Lower leg skin (tissue), 4 donors: ENCODE data around the gene UBE2E2. TPM values are rescaled to one million over a fixed set of nuclear protein-coding genes. Genes with fewer than 3 reads are reported as not detected.

Experiments used
- DNase-seq, 2 donors: peaks; one replicate each; pipeline ENCODE4 v3.0.0-alpha.2; 2019; ENCODE audit warnings: low spot score in 2 of 2
- H3K4me3 ChIP-seq: fragments of 200-600 bp; sonication (generic); 2 replicates; pipeline ENCODE4 v1.5.1; 2017; ENCODE audit warnings: mild to moderate bottlenecking, low read depth; ENCODE audit not compliant: poor library complexity, severe bottlenecking
- CTCF ChIP-seq, 3 donors: fragments of 450-650 bp; IDR thresholded peaks; one replicate each; pipeline ENCODE4 v1.5.1; 2016; ENCODE audit warnings: antibody characterized with exemption in 3 of 3, mild to moderate bottlenecking in 3 of 3, moderate library complexity in 2 of 3
- POLR2A ChIP-seq, 2 donors: fragments of 450-650 bp; IDR thresholded peaks; one replicate each; pipeline ENCODE4 v1.6.1; 2016 to 2017; ENCODE audit warnings: antibody characterized with exemption in 2 of 2, mild to moderate bottlenecking in 1 of 2, moderate library complexity in 1 of 2
- WGBS, 2 donors: methylation state at CpG; one replicate each; pipeline ENCODE4 v1.1.5; 2018; 5-methylcytosine and 5-hydroxymethylcytosine counted together
- intact Hi-C: fragments of 100-400 bp; cut with DNase I; formaldehyde crosslinking; loops from one replicate; pipeline ENCODE4 v1.15.0; 2023; ENCODE audit warnings: low total_unique reads
- total RNA-seq, 4 donors: library from RNA; depleted of rRNA; stranded (reverse); fragments of >200 nt; gene quantifications; one replicate each; pipeline ENCODE4 v1.1.0, GENCODE V29; 2016

Gene UBE2E2
- total RNA-seq, 4 donors from 2014 or later = 20.0 to 54.7 (median 33.3) TPM

GRCh38 chr3:23259515-23259914 is 56.4 kb downstream of the UBE2E2 start:
- intact Hi-C loops = no loop called here
- no peak for DNase-seq
- H3K4me3 ChIP-seq = no peak overlapping the region
- no peak for TF ChIP-seq POLR2A (IDR thresholded peaks at IDR 0.05)
- TF ChIP-seq CTCF (IDR thresholded peaks at IDR 0.05) = no peak
- 84 to 93% methylated on average over 2 of the region's 2 CpGs for WGBS, 2 donors

DNA sequence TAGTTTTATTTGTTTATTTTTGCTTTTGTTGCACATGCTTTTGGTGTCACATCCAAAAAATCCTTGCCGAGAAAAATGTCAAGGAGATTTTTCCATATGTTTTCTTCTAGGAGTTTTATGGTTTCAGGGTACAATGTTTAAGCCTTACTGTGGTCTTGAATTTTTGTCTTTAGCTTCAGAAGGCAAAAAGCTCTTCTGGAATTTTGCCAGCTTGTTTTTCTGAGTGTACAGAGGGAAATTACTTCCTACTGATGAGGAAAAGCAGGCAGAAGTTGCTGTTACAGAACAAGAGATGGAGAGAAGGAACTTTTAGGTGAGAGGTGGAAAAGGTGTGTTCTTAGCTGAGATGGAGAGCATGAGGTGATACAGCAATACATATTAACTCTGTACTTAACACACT is 59.6 kb downstream of the UBE2E2 start:
- WGBS, 2 donors = 82 to 83% methylated on average over 1 of the region's 1 CpG
- no peak overlapping the region for H3K4me3 ChIP-seq
- no peak for DNase-seq
- TF ChIP-seq POLR2A (IDR thresholded peaks at IDR 0.05) = no peak
- no peak for TF ChIP-seq CTCF (IDR thresholded peaks at IDR 0.05)
- intact Hi-C loops = no loop called here

GRCh38 chr3:23263796-23264195 is 60.7 kb downstream of the UBE2E2 start:
- 69 to 86% methylated on average over 6 of the region's 6 CpGs for WGBS, 2 donors
- TF ChIP-seq POLR2A (IDR thresholded peaks at IDR 0.05) (no peak), CTCF (IDR thresholded peaks at IDR 0.05) (no peak)
- intact Hi-C loops = no loop called here
- H3K4me3 ChIP-seq = no peak overlapping the region
- DNase-seq = no peak

GRCh38 chr3:23264413-23264812 is 61.3 kb downstream of the UBE2E2 start:
- no peak overlapping the region for H3K4me3 ChIP-seq
- 96 to 100% methylated on average over 1 of the region's 1 CpG for WGBS, 2 donors
- DNase-seq = no peak
- intact Hi-C loops = no loop called here
- TF ChIP-seq POLR2A (IDR thresholded peaks at IDR 0.05) = no peak
- TF ChIP-seq CTCF (IDR thresholded peaks at IDR 0.05) = no peak

DNA sequence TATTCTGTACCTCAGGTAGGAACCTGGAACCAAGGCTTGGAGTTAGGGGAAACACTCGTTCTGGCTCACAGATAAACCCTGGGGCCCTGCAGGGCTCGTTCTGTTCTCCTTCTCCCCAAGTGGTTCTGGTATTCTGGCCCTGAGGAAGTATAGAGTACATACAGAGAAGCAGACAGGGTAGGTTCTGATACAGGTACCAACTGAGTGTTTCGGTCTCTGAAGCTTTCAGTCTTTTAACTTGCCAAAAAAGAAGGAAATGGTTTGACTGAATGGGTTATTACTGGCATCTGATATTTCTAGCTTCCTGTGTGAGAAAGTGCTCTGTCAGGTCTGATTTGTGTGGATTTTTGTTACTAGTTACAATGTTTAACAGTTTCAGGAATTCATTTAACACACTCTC is 67.3 kb downstream of the UBE2E2 start:
- intact Hi-C loops = no loop called here
- 79 to 80% methylated on average over 3 of the region's 3 CpGs for WGBS, 2 donors
- H3K4me3 ChIP-seq = no peak overlapping the region
- no peak for TF ChIP-seq CTCF (IDR thresholded peaks at IDR 0.05)
- no peak for TF ChIP-seq POLR2A (IDR thresholded peaks at IDR 0.05)
- DNase-seq = no peak
